Calu3 (cell line): ENCODE results near the gene ACY1. TPM values are rescaled to one million over a fixed set of nuclear protein-coding genes. Genes with fewer than 3 reads are reported as not detected.

Experiments used
- BruUV-seq: library from RNA; stranded (reverse); fragments of 400-500 nt; replicated peaks from 2 replicates; lab custom pipeline; 2021; lab: Mats Ljungman, UMichigan
- CTCF ChIA-PET: fragments of 300-600 bp; sonication (Branson Sonifier 250); formaldehyde crosslinking; loops from one replicate; lab custom pipeline; 2022; ENCODE audit warnings: antibody characterized with exemption; lab: Charles Lee
- DNase-seq: peaks from one replicate; pipeline ENCODE4 v3.0.0; 2022
- H3K27ac Mint-ChIP-seq: one replicate; pipeline ENCODE4 v1.8.0; 2022; ENCODE audit warnings: mixed read lengths; ENCODE audit not compliant: unreplicated experiment
- H3K27me3 Mint-ChIP-seq: one replicate; pipeline ENCODE4 v1.8.0; 2022; ENCODE audit warnings: mixed read lengths; ENCODE audit not compliant: unreplicated experiment
- H3K36me3 Mint-ChIP-seq: one replicate; pipeline ENCODE4 v1.8.0; 2022; ENCODE audit warnings: mild to moderate bottlenecking, moderate library complexity, mixed read lengths; ENCODE audit not compliant: insufficient read depth, unreplicated experiment
- H3K4me1 Mint-ChIP-seq: one replicate; pipeline ENCODE4 v1.8.0; 2022; ENCODE audit warnings: mild to moderate bottlenecking, low read depth, mixed read lengths; ENCODE audit not compliant: unreplicated experiment
- H3K4me3 Mint-ChIP-seq: one replicate; pipeline ENCODE4 v1.8.0; 2022; ENCODE audit warnings: mild to moderate bottlenecking, low read depth, moderate library complexity, mixed read lengths; ENCODE audit not compliant: unreplicated experiment
- H3K9me3 Mint-ChIP-seq: one replicate; pipeline ENCODE4 v1.8.0; 2022; ENCODE audit warnings: low read depth, mixed read lengths; ENCODE audit not compliant: unreplicated experiment
- intact Hi-C: fragments of 100-400 bp; cut with micrococcal nuclease; formaldehyde crosslinking; loops from one replicate; pipeline ENCODE4 v1.10.0; 2022; ENCODE audit not compliant: unreplicated experiment
- total RNA-seq: library from RNA; stranded (reverse); gene quantifications from 2 replicates; pipeline ENCODE4 v1.2.3, GENCODE V29; 2022
- TF ChIP-seq, protein P1 (sequence below): fragments of 200-600 bp; IDR thresholded peaks from one replicate; pipeline ENCODE4 v1.8.0; 2022; ENCODE audit warnings: antibody characterized with exemption; ENCODE audit not compliant: unreplicated experiment

ACY1 gene
- total RNA-seq, 1 experiment from 2014 or later, result 74.9 TPM

DNA sequence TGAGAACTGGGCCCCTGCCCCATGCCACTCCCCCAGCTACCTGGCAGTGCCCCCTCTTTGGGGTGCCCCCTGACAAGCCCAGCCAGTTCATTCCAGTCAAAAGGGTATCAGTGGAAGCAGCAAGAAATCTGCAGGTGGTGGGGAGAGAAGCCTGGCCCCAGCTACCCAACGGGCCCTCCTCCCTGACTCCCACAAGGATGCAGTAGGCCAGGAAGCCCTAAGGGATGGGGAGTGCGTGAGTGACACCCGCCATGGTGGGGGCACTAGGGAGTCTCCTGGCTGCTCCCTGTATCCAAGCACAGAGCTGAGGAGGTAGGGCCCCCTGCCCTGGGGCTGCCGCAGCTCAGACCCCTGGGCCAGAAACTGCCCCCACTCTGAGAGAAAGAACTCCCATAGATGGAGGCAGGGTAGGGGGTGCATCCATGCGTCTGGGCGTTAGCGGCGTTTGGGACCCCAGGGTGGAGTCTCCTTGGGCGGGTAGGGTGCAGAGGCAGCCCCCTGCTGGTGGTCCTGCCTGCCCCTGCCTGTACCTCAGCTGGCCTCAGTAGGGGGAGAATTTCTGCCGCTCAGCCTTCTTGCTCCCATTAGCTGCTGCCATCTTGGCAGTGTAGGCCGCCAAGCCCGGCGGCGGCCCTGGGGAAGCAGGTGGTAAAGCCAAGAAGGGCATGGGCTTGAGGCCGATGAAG lies 25.7 kb upstream of the ACY1 start:
- BruUV-seq, result no TSS peak
- Mint-ChIP-seq H3K4me1 (no peaks in the 10 kb centered on the region), H3K4me3 (no peak overlapping the region), H3K9me3 (no peaks in the 10 kb centered on the region), H3K36me3 (no peaks in the 10 kb centered on the region), H3K27me3 (peaks cover 27% of the 10 kb centered on the region), H3K27ac (no peak overlapping the region)
- CTCF ChIA-PET, result no interaction called here
- DNase-seq, result no peak
- intact Hi-C loops, result no loop called here
- TF ChIP-seq, protein P1, sequence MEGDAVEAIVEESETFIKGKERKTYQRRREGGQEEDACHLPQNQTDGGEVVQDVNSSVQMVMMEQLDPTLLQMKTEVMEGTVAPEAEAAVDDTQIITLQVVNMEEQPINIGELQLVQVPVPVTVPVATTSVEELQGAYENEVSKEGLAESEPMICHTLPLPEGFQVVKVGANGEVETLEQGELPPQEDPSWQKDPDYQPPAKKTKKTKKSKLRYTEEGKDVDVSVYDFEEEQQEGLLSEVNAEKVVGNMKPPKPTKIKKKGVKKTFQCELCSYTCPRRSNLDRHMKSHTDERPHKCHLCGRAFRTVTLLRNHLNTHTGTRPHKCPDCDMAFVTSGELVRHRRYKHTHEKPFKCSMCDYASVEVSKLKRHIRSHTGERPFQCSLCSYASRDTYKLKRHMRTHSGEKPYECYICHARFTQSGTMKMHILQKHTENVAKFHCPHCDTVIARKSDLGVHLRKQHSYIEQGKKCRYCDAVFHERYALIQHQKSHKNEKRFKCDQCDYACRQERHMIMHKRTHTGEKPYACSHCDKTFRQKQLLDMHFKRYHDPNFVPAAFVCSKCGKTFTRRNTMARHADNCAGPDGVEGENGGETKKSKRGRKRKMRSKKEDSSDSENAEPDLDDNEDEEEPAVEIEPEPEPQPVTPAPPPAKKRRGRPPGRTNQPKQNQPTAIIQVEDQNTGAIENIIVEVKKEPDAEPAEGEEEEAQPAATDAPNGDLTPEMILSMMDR, result no peak

DNA sequence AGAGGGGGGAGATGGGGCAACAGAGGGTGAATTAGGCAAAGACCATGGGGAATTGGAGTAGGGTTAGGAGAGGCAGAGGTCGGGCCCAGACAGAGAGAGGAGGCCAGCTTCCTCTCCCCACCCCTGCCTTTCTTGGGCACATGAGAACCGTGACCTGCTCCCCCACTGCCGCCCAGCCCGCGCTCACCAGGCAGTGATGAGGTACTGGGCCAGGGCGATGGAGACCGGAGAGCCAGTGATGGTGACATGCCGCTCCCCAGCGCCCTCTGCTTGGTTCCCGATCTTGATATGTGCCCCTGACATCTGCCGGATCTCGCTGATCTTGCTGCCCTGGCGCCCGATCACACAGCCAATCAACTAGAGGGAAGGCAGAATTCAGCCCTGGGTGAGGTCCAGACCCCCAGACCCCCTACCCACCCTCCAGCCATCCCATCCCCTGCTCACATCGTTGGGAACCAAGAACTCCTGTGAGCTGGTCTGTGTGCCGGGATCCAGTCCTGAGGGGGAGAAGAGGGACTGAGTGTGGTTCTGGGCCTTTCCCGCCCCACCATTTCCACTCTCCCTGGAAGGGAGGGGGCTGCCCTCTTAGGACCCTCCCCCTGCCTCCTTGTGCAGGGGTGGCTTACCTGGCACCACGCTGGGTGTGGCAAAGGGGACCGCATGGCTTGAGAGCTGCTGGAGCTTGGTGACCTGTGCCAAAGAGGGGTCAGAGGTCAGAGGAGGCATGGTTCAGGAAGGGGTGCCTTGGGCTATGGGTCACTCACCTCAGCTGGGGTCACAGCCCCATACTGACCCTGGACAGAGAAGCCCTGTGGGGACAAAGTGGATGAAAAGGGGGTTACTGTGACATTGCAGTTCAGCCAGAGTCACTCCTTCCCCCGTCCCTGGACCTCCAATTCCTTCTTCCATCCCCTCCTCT lies 24.5 kb upstream of the ACY1 start:
- H3K4me3 Mint-ChIP-seq, result no peak overlapping the region
- no peak overlapping the region for H3K27ac Mint-ChIP-seq
- no peaks in the 10 kb centered on the region for H3K9me3 Mint-ChIP-seq
- no TSS peak for BruUV-seq
- H3K4me1 Mint-ChIP-seq, result no peaks in the 10 kb centered on the region
- CTCF ChIA-PET, result no interaction called here
- H3K27me3 Mint-ChIP-seq, result peaks cover 15% of the 10 kb centered on the region
- H3K36me3 Mint-ChIP-seq, result no peaks in the 10 kb centered on the region
- TF ChIP-seq, protein P1, result no peak
- DNase-seq, result no peak
- intact Hi-C loops, result no loop called here

DNA sequence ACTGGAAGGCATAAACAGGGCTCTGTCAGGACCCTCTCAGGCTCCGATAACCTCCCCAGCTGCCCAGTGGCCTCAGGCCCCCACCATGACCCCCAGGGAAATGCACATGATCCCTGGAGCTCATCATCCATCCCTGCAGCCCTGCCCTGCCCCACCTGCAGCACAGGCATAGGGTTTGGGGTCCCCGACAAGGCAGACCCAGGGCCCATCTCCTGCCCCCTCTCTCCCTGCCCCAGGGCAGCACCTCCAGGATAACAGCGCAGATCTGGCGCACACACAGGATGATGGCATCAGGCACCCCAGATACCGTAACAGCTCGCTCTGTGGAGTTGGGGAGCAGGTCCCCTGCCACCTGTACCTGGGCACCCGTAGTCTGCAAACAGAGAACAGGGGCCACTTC lies 23.7 kb upstream of the ACY1 start:
- no peak overlapping the region for H3K27ac Mint-ChIP-seq
- no peaks in the 10 kb centered on the region for H3K36me3 Mint-ChIP-seq
- TF ChIP-seq, protein P1, result no peak
- CTCF ChIA-PET, result no interaction called here
- no TSS peak for BruUV-seq
- no peak overlapping the region for H3K4me3 Mint-ChIP-seq
- no peaks in the 10 kb centered on the region for H3K4me1 Mint-ChIP-seq
- H3K27me3 Mint-ChIP-seq, result peaks cover 7% of the 10 kb centered on the region
- H3K9me3 Mint-ChIP-seq, result no peaks in the 10 kb centered on the region
- intact Hi-C loops, result no loop called here
- no peak for DNase-seq

DNA sequence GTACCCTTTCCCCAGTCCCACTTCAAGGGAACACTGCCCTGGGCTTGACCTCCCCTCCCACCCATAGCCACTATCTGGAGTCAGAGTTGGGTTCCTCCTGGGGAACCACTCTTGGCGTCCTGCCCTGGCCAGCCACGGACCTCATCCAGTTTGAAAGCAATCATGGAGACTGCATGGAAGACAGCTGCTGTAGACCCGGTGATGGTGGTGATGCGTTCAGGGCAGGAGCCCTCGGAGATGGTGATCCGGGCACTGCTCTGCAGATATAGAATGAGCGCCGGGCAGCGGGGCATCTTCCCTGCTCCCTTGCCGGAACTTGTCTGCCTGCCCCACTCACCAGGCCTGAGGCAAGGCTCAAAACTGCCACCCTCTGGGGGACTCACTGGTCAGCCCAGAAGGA lies 22.9 kb upstream of the ACY1 start:
- CTCF ChIA-PET, result interaction anchor here (1.1 kb wide), 1 partner anchor 23 kb away, joined by 3 read pairs; the partner anchor contains the start of gene ACY1
- intact Hi-C loops, result no loop called here
- H3K36me3 Mint-ChIP-seq, result peaks cover 4% of the 10 kb centered on the region
- BruUV-seq, result no TSS peak
- H3K27ac Mint-ChIP-seq, result no peak overlapping the region
- no peaks in the 10 kb centered on the region for H3K9me3 Mint-ChIP-seq
- TF ChIP-seq, protein P1, result no peak
- no peak overlapping the region for H3K4me3 Mint-ChIP-seq
- peaks cover 7% of the 10 kb centered on the region for H3K27me3 Mint-ChIP-seq
- DNase-seq, result no peak
- peaks cover 5% of the 10 kb centered on the region for H3K4me1 Mint-ChIP-seq
